ENCODE data around the gene NUP214. TPM values are rescaled to one million over a fixed set of nuclear protein-coding genes. Genes with fewer than 3 reads are reported as not detected.

The NUP214 gene
- total RNA-seq, 4 donors from 2014 or later, result 36.1 to 104 (median 69.6) TPM

- Histone ChIP-seq H3K9me3 (no peaks in the 10 kb centered on the region), H3K27ac (no peak overlapping the region), H3K36me3 (no peaks in the 10 kb centered on the region), H3K4me3 (no peak overlapping the region), H3K27me3 (no peaks in the 10 kb centered on the region), H3K4me1 (peaks cover 1% of the 10 kb centered on the region)
- no peak for DNase-seq (ENCODE audit: low spot score in 2 of 2)
- 88% methylated on average over 9 of the region's 9 CpGs for WGBS
- TF ChIP-seq CTCF (IDR thresholded peaks at IDR 0.05), result no peak
- TF ChIP-seq POLR2A (IDR thresholded peaks at IDR 0.05), result no peak
- TF ChIP-seq EP300 (IDR thresholded peaks at IDR 0.05), result no peak
- no peak for TF ChIP-seq POLR2AphosphoS5 (IDR thresholded peaks at IDR 0.05)
These were observed 22.4 kb upstream of the NUP214 start for GRCh38 chr9:131103024-131103423.

- H3K4me3 ChIP-seq, result no peak overlapping the region
- no peak overlapping the region for H3K27ac ChIP-seq
- no peaks in the 10 kb centered on the region for H3K4me1 ChIP-seq
- no peaks in the 10 kb centered on the region for H3K9me3 ChIP-seq
- WGBS, result 96% methylated on average over 3 of the region's 3 CpGs
- H3K27me3 ChIP-seq, result no peaks in the 10 kb centered on the region
- no peak for DNase-seq (ENCODE audit: low spot score in 2 of 2)
- TF ChIP-seq POLR2AphosphoS5 (IDR thresholded peaks at IDR 0.05) (no peak), POLR2A (IDR thresholded peaks at IDR 0.05) (no peak), EP300 (IDR thresholded peaks at IDR 0.05) (no peak), CTCF (IDR thresholded peaks at IDR 0.05) (no peak)
- H3K36me3 ChIP-seq, result no peaks in the 10 kb centered on the region
These were observed 21.9 kb upstream of the NUP214 start for GRCh38 chr9:131103535-131103934.

GRCh38 chr9:131104016-131104740 lies 21.2 kb upstream of the NUP214 start:
- H3K9me3 ChIP-seq, result no peaks in the 10 kb centered on the region
- no peak overlapping the region for H3K4me3 ChIP-seq
- H3K4me1 ChIP-seq, result no peaks in the 10 kb centered on the region
- DNase-seq (ENCODE audit: low spot score in 2 of 2), result no peak
- H3K27me3 ChIP-seq, result no peaks in the 10 kb centered on the region
- 82% methylated on average over 5 of the region's 5 CpGs for WGBS
- no peak overlapping the region for H3K27ac ChIP-seq
- H3K36me3 ChIP-seq, result no peaks in the 10 kb centered on the region
- TF ChIP-seq CTCF (IDR thresholded peaks at IDR 0.05), result no peak
- no peak for TF ChIP-seq EP300 (IDR thresholded peaks at IDR 0.05)
- no peak for TF ChIP-seq POLR2AphosphoS5 (IDR thresholded peaks at IDR 0.05)
- TF ChIP-seq POLR2A (IDR thresholded peaks at IDR 0.05), result no peak

- H3K4me1 ChIP-seq, result no peaks in the 10 kb centered on the region
- H3K36me3 ChIP-seq, result no peaks in the 10 kb centered on the region
- TF ChIP-seq POLR2A (IDR thresholded peaks at IDR 0.05), result no peak
- TF ChIP-seq CTCF (IDR thresholded peaks at IDR 0.05), result no peak
- no peak for DNase-seq (ENCODE audit: low spot score in 2 of 2)
- no peak overlapping the region for H3K27ac ChIP-seq
- no peaks in the 10 kb centered on the region for H3K9me3 ChIP-seq
- H3K27me3 ChIP-seq, result no peaks in the 10 kb centered on the region
- H3K4me3 ChIP-seq, result no peak overlapping the region
- 96% methylated on average over 8 of the region's 8 CpGs for WGBS
These were observed 19.4 kb upstream of the NUP214 start for GRCh38 chr9:131105952-131106351.

- peaks cover 2% of the 10 kb centered on the region for H3K4me1 ChIP-seq
- no peak overlapping the region for H3K4me3 ChIP-seq
- no peaks in the 10 kb centered on the region for H3K27me3 ChIP-seq
- H3K27ac ChIP-seq, result no peak overlapping the region
- WGBS, result 58% methylated on average over 8 of the region's 8 CpGs
- no peaks in the 10 kb centered on the region for H3K36me3 ChIP-seq
- no peak for DNase-seq (ENCODE audit: low spot score in 2 of 2)
- TF ChIP-seq CTCF (IDR thresholded peaks at IDR 0.05) (no peak), POLR2A (IDR thresholded peaks at IDR 0.05) (no peak), EP300 (IDR thresholded peaks at IDR 0.05) (no peak), POLR2AphosphoS5 (IDR thresholded peaks at IDR 0.05) (no peak)
- no peaks in the 10 kb centered on the region for H3K9me3 ChIP-seq
These were observed 17.6 kb upstream of the NUP214 start for GRCh38 chr9:131107760-131108159.
